Activated CD4-positive, alpha-beta T cell treated with anti-CD3 and anti-CD28 coated beads, Interleukin-2, amount 10 ng/mL, durations not matched to agents 24 days and 14 days (primary cell): ENCODE results near the gene FXYD6. TPM values are rescaled to one million over a fixed set of nuclear protein-coding genes. Genes with fewer than 3 reads are reported as not detected.

Experiments
- total RNA-seq: library from RNA; stranded (reverse); gene quantifications from 2 replicates; pipeline ENCODE4 v1.2.3, GENCODE V29; 2022

FXYD6 gene
- total RNA-seq, 1 donor from 2014 or later, result not detected

Other genes starting within 250 kb of the FXYD6 start
- 0.02 TPM in 1 of 2 replicates, not detected in the other for gene DSCAML1, start 79.4 kb downstream of the FXYD6 start, total RNA-seq
- 1.1 and 1.9 TPM in 2 replicates for gene FXYD2, start 51.9 kb downstream of the FXYD6 start, total RNA-seq
- gene TMPRSS13, start 52.7 kb upstream of the FXYD6 start, total RNA-seq, result 1.2 and 1.5 TPM in 2 replicates
- gene IL10RA, start 109.7 kb upstream of the FXYD6 start, total RNA-seq, result 86.6 and 89.9 TPM in 2 replicates
- gene TMPRSS4, start 200.4 kb upstream of the FXYD6 start, total RNA-seq, result not detected in 2 replicates
- 0.14 and 0.28 TPM in 2 replicates for gene SMIM35, start 210.3 kb upstream of the FXYD6 start, total RNA-seq